AG04449 (cell line): Measurements from ENCODE around the gene ASB6.

ENCODE experiments used
- CTCF ChIA-PET: fragments of 350-600 bp; formaldehyde crosslinking; extraction: SDS; loops from one replicate; lab custom pipeline; 2021; ENCODE audit warnings: antibody characterized with exemption; lab: Yijun Ruan, JAX
- POLR2A ChIA-PET: fragments of 400-600, 350-600 bp; formaldehyde crosslinking; extraction: SDS; loops from one replicate; lab custom pipeline; 2020; ENCODE audit warnings: antibody characterized with exemption, inconsistent platforms; lab: Yijun Ruan, JAX
- DNase-seq: peaks from one replicate; pipeline ENCODE4 v3.0.0-alpha.2; 2010; ENCODE audit warnings: low read depth, low spot score
- H3K4me3 ChIP-seq: 2 replicates; pipeline ENCODE4 v1.5.1; 2011; ENCODE audit warnings: low read depth, mild to moderate bottlenecking, control low read depth, low read length
- CTCF ChIP-seq: IDR thresholded peaks from one replicate; pipeline ENCODE4 v1.5.1; 2011; ENCODE audit warnings: mild to moderate bottlenecking, moderate library complexity, low read length, control low read depth, inconsistent platforms; ENCODE audit not compliant: insufficient read depth; ENCODE audit errors: missing control alignments

Gene ASB6

GRCh38 chr9:129646654-129647053 is 4.7 kb upstream of the ASB6 start:
- DNase-seq, result no peak
- CTCF ChIA-PET, result interaction anchor here (0.8 to 14.5 kb wide), 5 partner anchors 10 to 139 kb away, joined by 3 to 267 read pairs (median 3); no protein-coding TSS in a partner anchor
- H3K4me3 ChIP-seq, result no peak overlapping the region
- POLR2A ChIA-PET, result no interaction called here
- TF ChIP-seq CTCF, result no peak

DNA sequence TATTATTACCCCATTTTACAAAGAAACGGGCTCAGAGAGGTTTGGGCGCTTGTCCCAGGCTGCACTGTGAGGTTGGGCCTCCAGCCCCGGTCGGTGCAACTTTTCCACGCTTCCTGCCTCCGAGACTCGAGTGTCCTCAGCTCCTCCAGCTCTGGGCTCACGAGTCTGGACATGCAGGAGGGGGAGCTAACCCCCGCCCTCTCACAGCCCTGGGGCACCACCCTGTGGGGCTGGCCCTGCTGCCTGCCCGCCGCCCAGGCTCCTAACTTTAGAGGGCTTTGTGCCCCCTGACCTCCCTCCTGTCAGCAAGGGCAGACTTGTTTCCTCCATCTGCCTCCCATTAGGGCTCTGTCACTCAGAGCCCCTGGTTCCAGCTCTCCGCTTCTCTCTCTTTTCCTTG is 4.3 kb upstream of the ASB6 start:
- no peak for DNase-seq
- H3K4me3 ChIP-seq, result no peak overlapping the region
- POLR2A ChIA-PET, result no interaction called here
- CTCF ChIA-PET, result interaction anchor here (0.8 to 14.5 kb wide), 5 partner anchors 10 to 140 kb away, joined by 3 to 267 read pairs (median 3); no protein-coding TSS in a partner anchor
- TF ChIP-seq CTCF, result no peak

DNA sequence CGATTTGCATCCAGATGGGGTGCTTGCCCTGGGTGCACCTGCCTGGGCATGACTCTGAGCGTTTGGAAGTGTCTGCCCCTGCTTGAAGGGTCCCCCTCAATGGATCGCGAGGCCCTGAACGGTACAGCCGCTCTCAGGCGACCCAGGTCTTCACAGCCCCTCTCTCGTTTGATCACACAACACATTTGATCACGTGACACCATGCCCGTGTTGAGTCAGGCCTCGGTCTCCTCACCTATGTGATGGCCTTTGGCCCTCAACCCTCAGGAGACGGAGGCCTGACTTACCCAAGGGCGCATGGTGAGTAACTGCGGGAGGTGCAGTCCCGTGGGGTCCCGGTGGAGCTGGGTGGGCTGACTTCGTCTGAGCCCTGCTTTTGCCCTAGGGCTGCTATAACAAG is 3.0 kb upstream of the ASB6 start:
- ChIA-PET CTCF (interaction anchor here (3.1 to 14.5 kb wide), 4 partner anchors 17 to 141 kb away, joined by 30 to 267 read pairs (median 90); partner anchors contain the start of gene NTMT1), POLR2A (no interaction called here)
- H3K4me3 ChIP-seq, result no peak overlapping the region
- DNase-seq, result no peak
- TF ChIP-seq CTCF, result no peak

GRCh38 chr9:129644365-129644764 is 2.4 kb upstream of the ASB6 start:
- DNase-seq, result no peak
- POLR2A ChIA-PET, result no interaction called here
- no peak for TF ChIP-seq CTCF
- no peak overlapping the region for H3K4me3 ChIP-seq
- CTCF ChIA-PET, result interaction anchor here (3.1 to 14.5 kb wide), 4 partner anchors 16 to 142 kb away, joined by 30 to 267 read pairs (median 90); partner anchors contain the start of gene NTMT1

- no peak for DNase-seq
- no peak for TF ChIP-seq CTCF
- CTCF ChIA-PET, result interaction anchor here (0.9 to 14.5 kb wide), 12 partner anchors 14 to 512 kb away, joined by 3 to 267 read pairs (median 20); partner anchors contain the start of genes NTMT1 and PRRX2
- POLR2A ChIA-PET, result no interaction called here
- no peak overlapping the region for H3K4me3 ChIP-seq
Measured at GRCh38 chr9:129643706-129644105, 1.8 kb upstream of the ASB6 start.

DNA sequence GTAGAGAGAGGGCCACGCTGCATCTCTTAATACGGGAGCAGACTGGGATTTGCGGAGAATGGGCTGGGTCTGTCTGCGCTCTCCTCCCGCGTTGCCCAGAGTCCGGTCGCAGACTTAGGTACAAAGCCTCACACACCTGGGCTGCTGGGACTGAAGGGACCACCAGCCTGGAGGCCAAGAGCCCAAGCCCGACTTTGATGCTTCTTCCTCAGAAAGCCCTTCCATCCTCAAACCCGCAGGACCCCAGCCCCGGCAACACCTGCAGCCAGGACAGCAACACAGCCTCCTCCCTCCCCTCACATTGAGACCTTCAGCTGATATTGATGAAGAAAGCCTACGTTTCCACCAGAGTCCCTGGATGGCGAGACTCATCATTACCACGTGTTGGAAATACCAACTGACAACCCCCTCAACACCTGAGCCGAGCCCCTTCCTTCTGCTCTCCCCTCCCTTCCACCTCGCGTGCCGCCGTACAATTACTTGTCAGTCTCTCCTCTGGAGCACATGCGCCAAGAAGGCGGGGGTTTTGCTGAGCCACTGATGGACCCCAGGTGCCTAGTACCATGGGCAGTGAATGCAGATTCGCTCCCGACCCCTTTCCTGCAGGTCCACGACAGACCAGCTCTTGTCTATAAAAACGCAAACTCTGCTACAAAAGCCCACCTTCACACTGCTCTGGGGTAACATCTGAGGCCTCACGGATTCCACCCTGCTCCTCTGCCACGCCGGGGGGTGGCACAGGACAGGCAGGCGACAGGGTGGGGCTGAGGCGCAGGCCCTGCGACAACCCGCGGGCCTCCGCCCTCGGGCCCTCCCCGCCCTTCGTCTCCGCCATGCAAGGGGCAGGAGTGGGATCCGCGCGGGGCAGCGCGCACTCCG is 841 bp downstream of the ASB6 start:
- ChIA-PET CTCF (interaction anchor here (0.7 to 14.5 kb wide), 14 partner anchors 11 to 518 kb away, joined by 3 to 267 read pairs (median 9); partner anchors contain the start of genes C9orf50 and NTMT1), POLR2A (interaction anchor here (0.8 to 2.9 kb wide), 2 partner anchors 14 to 501 kb away, joined by 3 to 11 read pairs; no protein-coding TSS in a partner anchor)
- no peak for DNase-seq
- H3K4me3 ChIP-seq, result peak overlapping the region; percentile 87
- TF ChIP-seq CTCF, result no peak
